GM20000 (cell line): ENCODE results near the gene TM9SF4.

Experiments used
- DNase-seq: peaks from one replicate; pipeline ENCODE4 v3.0.0; 2012; ENCODE audit warnings: low spot score
- CTCF ChIP-seq: IDR thresholded peaks from 2 replicates; pipeline ENCODE4 v1.5.1; 2012; ENCODE audit warnings: mild to moderate bottlenecking, control low read depth; ENCODE audit errors: extremely low read depth, missing control alignments

The TM9SF4 gene

GRCh38 chr20:32123088-32123487 is 13.6 kb downstream of the TM9SF4 start:
- no peak for TF ChIP-seq CTCF
- DNase-seq, result no peak

- DNase-seq, result no peak
- TF ChIP-seq CTCF, result no peak
Observed at GRCh38 chr20:32124916-32125454, 15.5 kb downstream of the TM9SF4 start.

- DNase-seq, result no peak
- no peak for TF ChIP-seq CTCF
Observed at GRCh38 chr20:32125506-32125905, 16.0 kb downstream of the TM9SF4 start.

- DNase-seq, result no peak
- TF ChIP-seq CTCF, result no peak
Observed at GRCh38 chr20:32126919-32127318, 17.4 kb downstream of the TM9SF4 start.

- DNase-seq, result no peak
- no peak for TF ChIP-seq CTCF
Observed at GRCh38 chr20:32127347-32127746, 17.8 kb downstream of the TM9SF4 start.

GRCh38 chr20:32128167-32128566 is 18.7 kb downstream of the TM9SF4 start:
- TF ChIP-seq CTCF, result no peak
- DNase-seq, result no peak

GRCh38 chr20:32129863-32130262 is 20.3 kb downstream of the TM9SF4 start:
- TF ChIP-seq CTCF, result no peak
- DNase-seq, result no peak
